ENCODE measurements around the gene ELK4.

The ELK4 gene

DNA sequence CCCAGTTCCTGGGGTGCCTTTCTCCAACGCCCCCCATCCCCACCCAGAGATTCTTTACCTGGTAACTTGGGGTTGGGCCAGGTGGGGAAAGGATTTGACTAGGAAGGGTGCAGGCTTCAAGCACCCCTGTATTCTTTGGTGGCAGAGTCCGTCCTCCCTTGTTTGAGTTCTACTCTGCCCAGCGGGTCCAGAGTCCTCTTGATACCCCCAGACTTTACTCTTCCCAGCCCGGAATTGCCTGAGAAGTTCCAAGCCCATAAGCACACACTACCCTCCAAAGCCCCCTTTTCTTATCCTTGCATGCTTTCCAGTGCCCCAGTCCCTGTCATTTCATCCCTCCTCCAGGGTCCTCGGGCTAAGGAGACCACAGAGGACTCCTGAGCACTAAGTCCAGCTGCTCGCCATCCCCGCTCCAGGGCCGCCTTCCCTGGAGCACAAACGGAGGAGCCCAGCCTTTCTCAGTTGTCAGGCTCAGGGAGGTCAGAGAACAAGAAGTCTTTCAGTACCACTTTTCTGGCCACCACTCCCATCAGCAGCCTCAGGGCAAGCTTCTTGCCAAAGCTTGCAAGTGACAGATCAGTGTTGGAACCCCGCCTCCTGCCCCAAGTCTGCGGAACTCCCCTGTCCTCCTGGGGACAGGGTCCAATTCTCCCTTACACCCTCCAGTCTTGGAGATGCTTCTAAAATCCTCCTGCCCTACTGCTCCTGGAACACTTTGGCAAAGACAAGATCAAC is 36.3 kb upstream of the ELK4 start:
- Mint-ChIP-seq H3K4me1 (peaks cover 47% of the 10 kb centered on the region), H3K4me3 (no peak overlapping the region), H3K27me3 (peaks cover 23% of the 10 kb centered on the region), H3K9me3 (no peaks in the 10 kb centered on the region), H3K27ac (peak overlapping the region in 1 of 2 donors; percentile 94)
- ATAC-seq (no peak), DNase-seq (no peak)

DNA sequence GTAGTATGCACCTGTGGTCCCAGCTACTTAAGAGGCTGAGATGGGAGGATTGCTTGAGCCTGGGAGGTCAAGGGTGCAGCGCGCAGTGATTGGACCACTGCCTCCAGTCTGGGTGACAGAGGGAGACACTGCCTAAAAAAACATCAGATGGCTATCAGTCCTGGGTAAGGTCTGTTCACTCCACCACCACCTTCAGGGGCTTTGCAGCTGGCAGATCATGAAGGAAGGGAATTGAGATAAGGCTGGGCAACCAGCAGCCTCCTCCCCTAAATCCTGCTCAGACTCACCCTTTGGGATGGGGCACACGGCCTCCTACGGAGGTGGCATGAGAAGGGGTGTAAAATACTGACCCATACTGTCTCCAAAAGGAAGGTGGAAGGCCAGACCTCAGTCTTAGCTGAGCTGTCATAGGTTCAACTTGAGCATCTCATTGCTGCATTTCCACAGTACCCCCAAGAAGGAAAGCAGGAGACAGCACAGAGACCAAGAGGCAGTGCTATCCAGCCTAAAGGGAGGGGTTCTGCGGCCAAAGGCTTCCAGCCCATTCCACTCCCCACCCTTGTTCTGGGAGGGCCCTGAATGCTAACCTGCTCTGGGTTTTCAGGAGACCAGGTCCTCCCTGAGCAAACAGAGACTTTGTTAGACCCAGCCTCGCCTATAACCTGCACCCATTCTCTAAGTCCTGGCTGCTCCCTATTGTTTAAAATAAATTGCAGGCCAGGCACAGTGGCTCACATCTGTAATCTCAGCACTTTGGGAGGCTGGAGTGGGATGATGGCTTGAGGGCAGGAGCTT is 34.8 kb upstream of the ELK4 start:
- H3K4me3 Mint-ChIP-seq = no peak overlapping the region
- peaks cover 38% of the 10 kb centered on the region for H3K4me1 Mint-ChIP-seq
- DNase-seq = no peak
- ATAC-seq = no peak
- no peaks in the 10 kb centered on the region for H3K9me3 Mint-ChIP-seq
- peaks cover 19% of the 10 kb centered on the region for H3K27me3 Mint-ChIP-seq
- H3K27ac Mint-ChIP-seq = peak overlapping the region in 1 of 2 donors; percentile 19

DNA sequence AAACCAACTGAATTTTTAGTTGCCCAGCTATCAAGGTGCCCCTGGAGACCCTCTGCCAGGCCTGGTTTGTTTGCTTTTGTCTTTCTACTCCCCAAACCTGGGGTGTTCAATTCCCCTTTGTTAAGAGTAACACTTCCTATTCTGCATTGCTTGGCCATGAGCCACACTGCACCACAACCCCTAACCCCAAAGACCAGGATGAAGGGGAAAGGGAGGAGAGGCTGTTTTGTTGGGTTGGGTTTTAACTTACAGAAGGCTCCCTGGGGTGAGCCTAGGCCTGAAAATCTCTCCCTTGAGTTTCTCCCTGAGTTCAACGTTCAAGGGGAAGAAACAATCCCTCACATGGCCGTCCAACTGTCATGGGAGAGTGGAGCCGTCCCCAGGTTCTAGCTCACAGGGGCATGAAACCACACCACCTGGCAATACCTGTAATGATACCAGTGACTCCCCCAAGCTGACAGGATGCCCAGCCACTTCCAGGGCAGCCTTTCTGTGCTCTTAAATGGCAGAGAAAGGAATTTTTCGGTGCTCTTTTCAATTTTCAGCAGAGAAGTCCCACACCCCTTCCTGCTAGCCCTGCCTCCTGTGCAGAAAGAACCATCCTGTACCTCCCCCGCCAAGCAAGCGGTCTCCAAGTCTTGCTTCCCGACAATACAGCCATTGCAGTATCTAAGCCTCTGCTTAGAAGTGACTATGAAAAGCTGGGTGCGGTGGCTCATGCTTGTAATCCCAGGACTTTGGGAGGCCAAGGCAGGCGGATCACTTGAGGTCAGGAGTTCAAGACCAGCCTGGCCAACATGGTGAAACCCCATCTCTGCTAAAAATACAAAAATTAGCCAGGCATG is 33.6 kb upstream of the ELK4 start:
- peak overlapping the region in 1 of 2 donors; percentile 48 for H3K27ac Mint-ChIP-seq
- H3K9me3 Mint-ChIP-seq = no peaks in the 10 kb centered on the region
- DNase-seq (no peak), ATAC-seq (no peak)
- H3K27me3 Mint-ChIP-seq = peaks cover 18% of the 10 kb centered on the region
- peaks cover 33% of the 10 kb centered on the region for H3K4me1 Mint-ChIP-seq
- no peak overlapping the region for H3K4me3 Mint-ChIP-seq

DNA sequence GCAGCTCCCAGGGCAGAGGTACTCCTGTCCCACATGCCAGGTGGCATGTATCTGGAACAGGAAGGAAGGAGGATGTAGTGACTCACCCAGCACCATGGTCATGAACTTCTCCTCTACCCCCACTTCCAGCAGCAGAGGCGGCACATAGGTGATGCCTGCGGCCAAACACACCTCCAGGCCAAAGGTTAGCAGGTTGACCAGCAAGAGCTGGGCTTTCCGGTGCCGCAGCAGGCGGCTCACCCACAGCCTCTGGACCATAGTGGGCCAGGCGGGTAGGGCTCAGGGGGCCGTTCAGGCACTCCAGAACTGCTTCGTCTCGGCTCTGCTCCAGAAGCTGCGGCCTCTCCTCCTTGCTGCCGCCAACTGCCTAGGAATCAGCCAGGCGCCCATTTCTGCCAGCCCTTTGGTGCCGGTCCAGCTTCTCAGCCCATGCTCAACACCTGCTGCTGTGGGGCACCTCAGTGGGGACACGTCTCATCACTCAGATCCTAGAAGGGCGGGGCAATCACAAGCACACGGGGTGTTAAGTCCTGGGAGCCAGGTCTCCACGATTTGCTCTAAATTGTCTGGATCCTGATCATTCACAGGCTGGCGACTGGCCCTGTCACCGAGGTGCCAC is 32.7 kb upstream of the ELK4 start:
- no peaks in the 10 kb centered on the region for H3K9me3 Mint-ChIP-seq
- no peak for DNase-seq
- ATAC-seq = no peak
- no peak overlapping the region for H3K27ac Mint-ChIP-seq
- H3K27me3 Mint-ChIP-seq = peaks cover 23% of the 10 kb centered on the region
- no peak overlapping the region for H3K4me3 Mint-ChIP-seq
- H3K4me1 Mint-ChIP-seq = peaks cover 29% of the 10 kb centered on the region

DNA sequence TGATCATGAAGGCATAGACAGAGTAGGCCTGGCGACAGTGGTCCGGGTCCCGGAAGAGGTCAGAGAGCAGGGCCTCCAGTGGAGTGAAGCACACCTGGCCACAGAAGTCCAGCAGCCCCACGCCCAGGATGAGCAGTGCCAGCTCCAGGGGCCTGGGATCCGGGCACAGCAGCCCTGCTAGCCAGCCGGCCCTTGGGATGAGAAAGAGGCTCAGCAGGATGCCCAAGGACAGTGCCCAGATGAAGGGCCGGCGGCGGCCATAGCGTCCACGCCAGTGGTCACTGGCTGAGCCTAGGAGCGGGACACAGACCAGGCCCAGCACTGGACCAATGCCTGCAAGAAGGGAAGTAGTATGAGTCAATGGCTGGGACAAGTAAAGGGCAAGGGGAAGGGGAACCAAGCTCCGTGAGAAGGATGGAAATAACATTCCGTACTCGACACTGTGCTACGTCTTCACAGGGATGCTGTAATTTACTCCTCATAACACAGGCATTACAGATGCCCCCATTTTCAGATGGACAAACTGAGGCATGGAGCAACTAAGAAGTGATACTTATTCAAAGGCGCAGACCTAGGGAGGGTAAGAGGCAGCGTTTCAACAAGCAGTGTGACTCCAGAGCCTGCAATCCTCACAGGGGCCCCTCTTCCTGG is 31.6 kb upstream of the ELK4 start:
- no peak overlapping the region for H3K4me3 Mint-ChIP-seq
- no peak overlapping the region for H3K27ac Mint-ChIP-seq
- H3K9me3 Mint-ChIP-seq = no peaks in the 10 kb centered on the region
- ATAC-seq = no peak
- peaks cover 23% of the 10 kb centered on the region for H3K4me1 Mint-ChIP-seq
- no peak for DNase-seq
- H3K27me3 Mint-ChIP-seq = peaks cover 17% of the 10 kb centered on the region

DNA sequence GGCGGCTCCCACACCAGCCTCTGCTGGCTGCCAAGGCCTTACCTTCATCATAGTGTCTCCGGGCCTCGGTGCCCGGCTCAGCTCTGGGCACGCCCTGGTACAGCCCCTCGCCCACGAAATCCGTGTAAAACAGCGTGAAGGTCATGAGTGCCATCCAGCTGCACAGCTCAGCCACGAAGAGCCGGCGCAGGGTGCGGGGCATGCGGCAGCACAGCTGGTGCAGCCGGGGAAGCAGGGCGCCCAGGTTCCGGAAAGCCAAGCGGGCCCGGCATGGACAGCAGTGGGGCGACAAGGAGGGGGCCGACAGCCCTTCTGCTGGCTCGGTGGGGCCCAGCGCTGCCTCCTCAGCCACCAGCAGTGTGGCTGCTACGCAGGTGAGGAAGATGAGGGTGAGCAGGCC is 31.0 kb upstream of the ELK4 start:
- Mint-ChIP-seq H3K4me1 (peaks cover 17% of the 10 kb centered on the region), H3K27ac (no peak overlapping the region), H3K27me3 (peaks cover 11% of the 10 kb centered on the region), H3K9me3 (no peaks in the 10 kb centered on the region), H3K4me3 (no peak overlapping the region)
- ATAC-seq (no peak), DNase-seq (no peak)

DNA sequence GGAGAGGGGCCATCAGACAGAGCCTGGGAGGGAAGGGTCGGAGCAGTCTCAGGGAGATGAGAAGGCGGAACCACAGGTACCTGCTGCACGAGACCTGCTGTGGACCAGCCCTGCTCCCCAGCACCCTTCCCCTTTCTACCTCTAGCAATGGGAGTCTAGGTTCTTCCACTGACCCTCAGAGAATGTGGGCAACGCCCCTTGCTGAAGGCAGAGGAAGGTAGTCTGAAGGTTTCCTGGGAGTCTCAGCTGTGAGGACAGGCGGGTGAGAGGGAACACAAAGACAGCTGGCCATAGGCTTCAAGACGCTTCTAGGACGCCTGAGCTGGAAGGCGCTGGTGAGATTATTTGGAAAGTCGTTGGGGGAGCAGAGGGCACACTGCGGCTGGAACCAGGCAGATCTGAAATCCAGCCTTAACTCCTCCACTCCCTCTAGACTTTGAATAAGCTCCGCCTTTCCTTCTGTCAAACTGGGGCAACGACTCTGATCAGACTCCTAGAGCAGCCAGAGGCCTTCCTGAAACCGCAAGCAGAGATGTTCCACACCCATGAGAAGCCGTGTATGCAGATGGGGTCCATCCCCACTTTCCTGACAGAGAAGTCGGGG is 30.4 kb upstream of the ELK4 start:
- DNase-seq = no peak

DNA sequence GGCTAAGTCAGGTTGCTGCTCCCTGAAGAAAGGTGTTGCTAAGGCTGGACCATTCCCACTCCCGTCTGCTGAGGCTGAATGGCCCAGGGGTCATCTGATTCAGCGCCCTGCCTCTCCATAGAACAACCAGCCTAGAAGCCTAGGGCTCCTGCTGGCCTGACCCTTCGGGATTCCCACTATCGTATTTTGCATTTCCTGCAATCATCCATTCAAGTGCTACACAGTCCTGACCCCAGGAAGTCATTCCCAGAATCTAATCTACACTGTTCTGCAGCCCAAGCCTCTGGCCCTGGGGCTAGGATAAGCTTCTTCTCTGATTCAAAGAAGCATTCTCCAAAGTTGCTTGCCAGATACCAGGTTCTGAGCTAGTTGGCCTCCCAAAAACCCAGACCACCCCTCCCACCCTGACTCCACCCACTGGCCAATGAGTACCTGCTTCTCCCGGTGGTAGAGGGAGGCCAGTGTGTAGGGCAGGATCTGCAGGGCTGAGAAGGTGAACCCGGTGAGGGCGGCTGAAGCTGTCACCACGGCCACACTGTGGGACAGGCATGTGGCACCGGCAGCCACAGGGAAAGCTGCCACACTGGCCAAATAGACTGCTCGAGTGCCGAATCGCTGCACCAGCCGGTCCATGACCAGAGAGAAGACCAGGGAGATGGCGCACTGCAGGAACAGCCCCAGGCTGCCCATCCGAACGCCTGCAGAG is 29.8 kb upstream of the ELK4 start:
- no peak overlapping the region for H3K4me3 Mint-ChIP-seq
- no peak overlapping the region for H3K27ac Mint-ChIP-seq
- peaks cover 17% of the 10 kb centered on the region for H3K4me1 Mint-ChIP-seq
- no peak for DNase-seq
- ATAC-seq = no peak
- H3K27me3 Mint-ChIP-seq = peaks cover 9% of the 10 kb centered on the region
- no peaks in the 10 kb centered on the region for H3K9me3 Mint-ChIP-seq

More for the DNA sequence above, 30.4 kb upstream of the ELK4 start:
- H3K9me3 Mint-ChIP-seq = no peaks in the 10 kb centered on the region
- H3K27me3 Mint-ChIP-seq = peaks cover 9% of the 10 kb centered on the region
- H3K4me1 Mint-ChIP-seq = peaks cover 17% of the 10 kb centered on the region
- no peak overlapping the region for H3K27ac Mint-ChIP-seq
- ATAC-seq = no peak
- H3K4me3 Mint-ChIP-seq = no peak overlapping the region

DNA sequence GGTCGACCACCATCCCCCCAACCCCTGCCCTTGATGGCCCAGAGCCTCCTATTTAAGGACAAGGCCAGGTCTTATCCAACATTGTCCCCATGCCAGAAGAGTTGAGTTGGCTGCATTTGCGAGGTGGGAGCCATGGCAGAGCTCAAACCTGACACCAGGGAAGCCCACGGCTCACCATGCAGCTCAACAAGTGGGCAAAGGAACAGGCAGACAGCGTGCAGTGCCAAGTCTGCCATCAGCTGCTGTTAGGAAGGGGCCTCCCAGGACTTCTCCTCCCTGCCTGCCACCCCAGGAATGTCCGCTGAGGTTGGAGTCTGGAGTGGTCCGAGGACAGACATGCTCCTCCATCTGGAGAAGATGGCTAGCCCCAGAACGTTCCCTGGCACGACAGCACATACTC is 28.6 kb upstream of the ELK4 start:
- ATAC-seq = no peak
- Mint-ChIP-seq H3K9me3 (no peaks in the 10 kb centered on the region), H3K27me3 (peaks cover 9% of the 10 kb centered on the region), H3K4me3 (no peak overlapping the region), H3K27ac (peak overlapping the region in 1 of 2 donors; percentile 68), H3K4me1 (peaks cover 17% of the 10 kb centered on the region)
- no peak for DNase-seq

DNA sequence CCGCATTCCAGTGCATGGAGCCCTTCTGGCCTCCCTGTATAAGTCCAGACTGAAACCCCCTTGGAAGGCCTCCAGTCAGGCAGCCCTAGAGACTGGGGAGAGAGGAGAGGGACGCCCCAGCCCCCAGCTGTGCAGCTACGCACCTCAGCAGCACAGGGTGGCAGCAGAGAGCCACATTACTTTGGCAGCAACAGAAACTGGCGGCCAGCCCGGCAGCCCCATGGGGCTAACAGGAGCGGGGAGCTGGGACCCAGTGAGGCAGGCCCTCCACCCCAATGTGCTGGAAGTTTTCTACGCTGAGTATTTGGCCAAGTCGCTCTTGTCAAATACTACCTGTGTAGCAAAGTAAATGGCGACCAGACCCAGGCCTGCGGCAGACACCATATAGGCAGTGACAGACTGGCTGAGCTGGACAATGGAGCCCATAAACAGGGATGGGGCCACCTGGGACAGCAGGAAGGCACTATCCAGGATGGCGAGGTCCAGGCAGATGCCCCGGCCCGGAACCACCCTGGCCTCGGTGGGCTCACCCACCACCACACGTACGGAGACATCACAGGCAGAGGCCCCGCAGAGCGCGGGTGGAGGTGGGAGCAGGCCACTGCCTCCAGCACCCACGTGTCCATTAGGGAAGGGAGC is 27.3 kb upstream of the ELK4 start:
- peak; percentile 91 for ATAC-seq

DNA sequence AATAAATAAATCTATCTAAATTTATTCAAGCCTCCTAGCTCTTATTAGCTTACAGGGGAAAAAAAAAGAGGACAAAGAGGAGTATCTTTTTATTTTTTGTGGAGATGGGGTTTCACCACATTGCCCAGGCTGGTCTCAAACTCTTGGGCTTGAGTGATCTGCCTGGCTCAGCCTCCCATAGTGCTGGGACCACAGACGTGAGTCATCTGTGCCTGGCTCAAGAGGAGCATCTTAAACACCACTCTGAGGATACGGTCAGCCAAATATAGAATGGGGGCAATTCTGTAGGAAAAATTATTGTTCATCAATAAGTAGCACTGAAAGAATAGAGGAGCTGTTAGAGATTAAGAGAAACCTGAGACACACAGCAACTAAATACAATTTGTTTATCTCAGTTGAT is 24.4 kb upstream of the ELK4 start:
- Mint-ChIP-seq H3K4me3 (no peak overlapping the region), H3K4me1 (peaks cover 5% of the 10 kb centered on the region), H3K27ac (no peak overlapping the region), H3K9me3 (no peaks in the 10 kb centered on the region), H3K27me3 (peaks cover 9% of the 10 kb centered on the region)
- no peak for DNase-seq
- no peak for ATAC-seq

More for the DNA sequence above, 27.3 kb upstream of the ELK4 start:
- no peak overlapping the region for H3K4me3 Mint-ChIP-seq
- H3K4me1 Mint-ChIP-seq = peaks cover 5% of the 10 kb centered on the region
- peak overlapping the region in 1 of 2 donors; percentile 40 for H3K27ac Mint-ChIP-seq
- H3K27me3 Mint-ChIP-seq = peaks cover 9% of the 10 kb centered on the region
- no peaks in the 10 kb centered on the region for H3K9me3 Mint-ChIP-seq
- peak; percentile 74 to 79 for DNase-seq

DNA sequence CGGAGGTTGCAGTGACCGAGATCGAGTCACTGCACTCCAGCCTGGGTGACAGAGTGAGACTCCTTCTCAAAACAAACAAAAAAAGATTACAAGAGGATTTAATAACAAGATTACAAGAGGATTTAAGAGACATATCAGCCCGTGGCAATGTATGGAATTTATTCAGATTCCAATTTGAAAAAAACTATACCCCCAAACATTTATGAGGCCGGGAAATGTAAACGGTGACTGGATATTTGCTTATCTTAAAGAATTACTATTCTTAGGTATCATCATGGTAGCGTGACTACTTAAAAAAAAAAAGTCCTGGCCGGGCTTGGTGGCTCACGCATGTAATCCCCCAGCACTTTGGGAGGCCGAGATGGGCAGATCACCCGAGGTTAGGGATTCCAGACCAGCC is 21.2 kb upstream of the ELK4 start:
- H3K4me3 Mint-ChIP-seq = no peak overlapping the region
- ATAC-seq (no peak), DNase-seq (no peak)
- no peak overlapping the region for H3K27ac Mint-ChIP-seq
- no peaks in the 10 kb centered on the region for H3K9me3 Mint-ChIP-seq
- no peaks in the 10 kb centered on the region for H3K27me3 Mint-ChIP-seq
- H3K4me1 Mint-ChIP-seq = no peaks in the 10 kb centered on the region

DNA sequence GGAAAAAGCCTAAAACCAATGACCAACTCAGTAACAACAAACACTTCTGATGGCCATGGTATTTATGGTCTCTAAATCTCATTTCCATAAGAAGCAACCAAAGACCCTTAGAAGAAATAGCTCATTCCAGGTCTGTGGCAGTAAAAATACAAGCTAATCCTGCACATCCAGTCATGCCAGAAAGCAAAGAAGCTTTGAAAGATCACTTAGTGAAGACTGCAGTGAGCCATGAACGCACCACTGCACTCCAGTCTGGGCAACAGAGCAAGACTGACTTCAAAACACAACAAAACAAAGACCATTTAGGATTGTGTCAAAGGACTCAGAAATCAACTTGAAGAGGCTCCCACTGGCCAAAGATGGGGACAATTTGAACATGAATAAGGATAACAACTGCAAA is 18.4 kb upstream of the ELK4 start:
- Mint-ChIP-seq H3K27ac (no peak overlapping the region), H3K4me1 (no peaks in the 10 kb centered on the region), H3K27me3 (peaks cover 4% of the 10 kb centered on the region), H3K9me3 (no peaks in the 10 kb centered on the region), H3K4me3 (no peak overlapping the region)
- DNase-seq = no peak
- no peak for ATAC-seq

DNA sequence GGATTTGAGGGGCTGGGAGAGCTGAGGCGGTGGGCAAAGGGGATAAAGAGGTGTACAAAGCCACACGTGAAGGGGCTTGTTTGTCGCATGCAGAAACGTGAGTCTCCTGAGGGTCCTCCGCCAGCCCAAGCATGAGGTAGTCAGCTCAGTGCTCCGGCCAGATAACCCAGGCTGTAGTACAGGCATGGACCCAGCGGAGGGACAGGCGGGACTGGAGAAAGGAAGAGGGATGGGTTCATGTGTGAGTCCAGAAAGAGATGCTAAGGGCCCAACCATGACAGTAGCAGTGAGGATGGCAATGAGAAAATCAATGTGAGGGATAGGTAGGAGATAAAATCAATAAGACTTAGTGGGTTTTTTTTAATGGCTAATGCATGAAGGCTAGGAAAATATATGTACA is 13.7 kb upstream of the ELK4 start:
- Mint-ChIP-seq H3K9me3 (no peaks in the 10 kb centered on the region), H3K4me1 (no peaks in the 10 kb centered on the region), H3K4me3 (no peak overlapping the region), H3K27ac (no peak overlapping the region), H3K27me3 (peaks cover 8% of the 10 kb centered on the region)
- ATAC-seq (no peak), DNase-seq (no peak)
